Stimulated activated CD4-positive, alpha-beta T cell treated with anti-CD3 and anti-CD28 coated beads, TNF-alpha, amount 100 ng/mL, for 1 hour (primary cell): ENCODE data around the gene AP5S1.
A peak's percentile ranks its signal among the peaks of the same experiment; 100 is the strongest.
"Not testable (repeated sequence)": the region's sequence is repeated elsewhere in the genome, so short reads cannot be mapped to it uniquely, and the experiment has no call there.

ENCODE experiments used
- DNase-seq, 3 donors: peaks; one replicate each; pipeline ENCODE4 v3.0.0-alpha.2; 2020; ENCODE audit warnings: low read depth in 3 of 3, low spot score in 1 of 3

The AP5S1 gene

GRCh38 chr20:3842348-3842930, 22.1 kb downstream of the AP5S1 start:
- DNase-seq, result no peak

GRCh38 chr20:3843490-3843889, 23.1 kb downstream of the AP5S1 start:
- DNase-seq, result no peak

- not testable (repeated sequence) for DNase-seq
These were observed 23.8 kb downstream of the AP5S1 start for GRCh38 chr20:3843990-3844619.

- DNase-seq, result no peak
These were observed 26.0 kb downstream of the AP5S1 start for GRCh38 chr20:3846378-3846739.

- DNase-seq, result peak; percentile 56 to 80 (median 70)
These were observed 26.5 kb downstream of the AP5S1 start, which contains the start of gene MAVS for GRCh38 chr20:3846740-3847428. MAVS (plus strand) TSS chr20:3846834; CDS start chr20:3854625, 7,791 bp downstream.

GRCh38 chr20:3847429-3847940, 27.1 kb downstream of the AP5S1 start:
- no peak for DNase-seq

GRCh38 chr20:3848565-3848964, 28.2 kb downstream of the AP5S1 start:
- DNase-seq, result no peak

GRCh38 chr20:3854462-3854871, 34.1 kb downstream of the AP5S1 start:
- DNase-seq, result no peak

- no peak for DNase-seq
These were observed 37.1 kb downstream of the AP5S1 start for GRCh38 chr20:3857405-3857804.

GRCh38 chr20:3858689-3859088, 38.3 kb downstream of the AP5S1 start:
- DNase-seq, result no peak

GRCh38 chr20:3861191-3861590, 40.8 kb downstream of the AP5S1 start:
- no peak for DNase-seq

GRCh38 chr20:3862333-3862732, 42.0 kb downstream of the AP5S1 start:
- DNase-seq, result no peak

- no peak for DNase-seq
These were observed 43.0 kb downstream of the AP5S1 start for GRCh38 chr20:3863317-3863716.

GRCh38 chr20:3864518-3864917, 44.2 kb downstream of the AP5S1 start:
- DNase-seq, result no peak

GRCh38 chr20:3865152-3865886, 45.0 kb downstream of the AP5S1 start:
- DNase-seq, result no peak

GRCh38 chr20:3865887-3866407, 45.6 kb downstream of the AP5S1 start:
- no peak for DNase-seq

- no peak for DNase-seq
These were observed 46.1 kb downstream of the AP5S1 start for GRCh38 chr20:3866464-3866863.

GRCh38 chr20:3867802-3868201, 47.5 kb downstream of the AP5S1 start:
- DNase-seq, result no peak

GRCh38 chr20:3869839-3870634, 49.7 kb downstream of the AP5S1 start:
- no peak for DNase-seq

GRCh38 chr20:3871550-3872265, 51.4 kb downstream of the AP5S1 start:
- no peak for DNase-seq
